Measurements from ENCODE around the gene PLEKHN1.

PLEKHN1 gene

GRCh38 chr1:956636-957035 lies 9.6 kb upstream of the PLEKHN1 start:
- Histone ChIP-seq H3K9me3 (ENCODE audit: control insufficient read depth, insufficient read depth, low read length) (no peaks in the 10 kb centered on the region), H3K36me3 (ENCODE audit: control insufficient read depth, insufficient read depth, low read length) (peaks cover 56% of the 10 kb centered on the region), H3K27ac (ENCODE audit: low read depth, low read length) (no peak overlapping the region), H3K4me3 (ENCODE audit: low read depth, low read length) (no peak overlapping the region), H3K27me3 (ENCODE audit: control insufficient read depth, insufficient read depth, low read length) (peaks cover 18% of the 10 kb centered on the region), H3K9ac (ENCODE audit: low read depth, low read length) (no peak overlapping the region), H3K4me1 (ENCODE audit: control insufficient read depth, insufficient read depth, low read length) (no peaks in the 10 kb centered on the region)

GRCh38 chr1:958823-959730 lies 7.2 kb upstream of the PLEKHN1 start, which contains the start of gene NOC2L:
Gene NOC2L (minus strand): TSS chr1:959256. CDS start chr1:959240, 16 bp downstream.
- H3K4me1 ChIP-seq (ENCODE audit: control insufficient read depth, insufficient read depth, low read length): no peaks in the 10 kb centered on the region
- peaks cover 20% of the 10 kb centered on the region for H3K27me3 ChIP-seq (ENCODE audit: control insufficient read depth, insufficient read depth, low read length)
- H3K36me3 ChIP-seq (ENCODE audit: control insufficient read depth, insufficient read depth, low read length): peaks cover 52% of the 10 kb centered on the region
- H3K27ac ChIP-seq (ENCODE audit: low read depth, low read length): peak within 1 kb of the TSS; percentile 11
- H3K9me3 ChIP-seq (ENCODE audit: control insufficient read depth, insufficient read depth, low read length): no peaks in the 10 kb centered on the region
- H3K4me3 ChIP-seq (ENCODE audit: low read depth, low read length): peak within 1 kb of the TSS; percentile 94
- H3K9ac ChIP-seq (ENCODE audit: low read depth, low read length): peak within 1 kb of the TSS; percentile 45

- H3K4me1 ChIP-seq (ENCODE audit: control insufficient read depth, insufficient read depth, low read length): no peaks in the 10 kb centered on the region
Observed at GRCh38 chr1:959731-960362, 6.4 kb upstream of the PLEKHN1 start.

GRCh38 chr1:960363-961131 lies 5.7 kb upstream of the PLEKHN1 start, which contains the start of gene KLHL17:
Gene KLHL17 (plus strand): TSS chr1:960584. CDS start chr1:960694, 110 bp downstream.
- no peak within 1 kb of the TSS for H3K9ac ChIP-seq (ENCODE audit: low read depth, low read length)
- H3K27ac ChIP-seq (ENCODE audit: low read depth, low read length): no peak within 1 kb of the TSS
- H3K36me3 ChIP-seq (ENCODE audit: control insufficient read depth, insufficient read depth, low read length): peaks cover 45% of the 10 kb centered on the region
- peaks cover 23% of the 10 kb centered on the region for H3K27me3 ChIP-seq (ENCODE audit: control insufficient read depth, insufficient read depth, low read length)
- H3K4me3 ChIP-seq (ENCODE audit: low read depth, low read length): peak within 1 kb of the TSS; percentile 94
- no peaks in the 10 kb centered on the region for H3K9me3 ChIP-seq (ENCODE audit: control insufficient read depth, insufficient read depth, low read length)
- no peaks in the 10 kb centered on the region for H3K4me1 ChIP-seq (ENCODE audit: control insufficient read depth, insufficient read depth, low read length)

More at GRCh38 chr1:959731-960362, 6.4 kb upstream of the PLEKHN1 start:
- H3K27ac ChIP-seq (ENCODE audit: low read depth, low read length): no peak overlapping the region
- H3K9ac ChIP-seq (ENCODE audit: low read depth, low read length): no peak overlapping the region
- H3K27me3 ChIP-seq (ENCODE audit: control insufficient read depth, insufficient read depth, low read length): peaks cover 20% of the 10 kb centered on the region
- H3K4me3 ChIP-seq (ENCODE audit: low read depth, low read length): peak overlapping the region; percentile 94; the same call in 1 of the 2 replicates
- H3K9me3 ChIP-seq (ENCODE audit: control insufficient read depth, insufficient read depth, low read length): no peaks in the 10 kb centered on the region
- peaks cover 45% of the 10 kb centered on the region for H3K36me3 ChIP-seq (ENCODE audit: control insufficient read depth, insufficient read depth, low read length)

- Histone ChIP-seq H3K36me3 (ENCODE audit: control insufficient read depth, insufficient read depth, low read length) (peaks cover 39% of the 10 kb centered on the region), H3K4me3 (ENCODE audit: low read depth, low read length) (peak overlapping the region; percentile 64), H3K27ac (ENCODE audit: low read depth, low read length) (no peak overlapping the region), H3K4me1 (ENCODE audit: control insufficient read depth, insufficient read depth, low read length) (0 out of 2 replicates have a peak, but pooled peaks cover 4% of the 10 kb centered on the region), H3K9me3 (ENCODE audit: control insufficient read depth, insufficient read depth, low read length) (no peaks in the 10 kb centered on the region), H3K27me3 (ENCODE audit: control insufficient read depth, insufficient read depth, low read length) (peaks cover 28% of the 10 kb centered on the region), H3K9ac (ENCODE audit: low read depth, low read length) (no peak overlapping the region)
Observed at GRCh38 chr1:961132-961669, 5.1 kb upstream of the PLEKHN1 start.

GRCh38 chr1:962381-963300 lies 3.6 kb upstream of the PLEKHN1 start:
- H3K4me3 ChIP-seq (ENCODE audit: low read depth, low read length): no peak overlapping the region
- peaks cover 28% of the 10 kb centered on the region for H3K36me3 ChIP-seq (ENCODE audit: control insufficient read depth, insufficient read depth, low read length)
- H3K9ac ChIP-seq (ENCODE audit: low read depth, low read length): no peak overlapping the region
- no peaks in the 10 kb centered on the region for H3K9me3 ChIP-seq (ENCODE audit: control insufficient read depth, insufficient read depth, low read length)
- H3K4me1 ChIP-seq (ENCODE audit: control insufficient read depth, insufficient read depth, low read length): 0 out of 2 replicates have a peak, but pooled peaks cover 4% of the 10 kb centered on the region
- no peak overlapping the region for H3K27ac ChIP-seq (ENCODE audit: low read depth, low read length)
- peaks cover 43% of the 10 kb centered on the region for H3K27me3 ChIP-seq (ENCODE audit: control insufficient read depth, insufficient read depth, low read length)

- Histone ChIP-seq H3K4me1 (ENCODE audit: control insufficient read depth, insufficient read depth, low read length) (0 out of 2 replicates have a peak, but pooled peaks cover 4% of the 10 kb centered on the region), H3K27me3 (ENCODE audit: control insufficient read depth, insufficient read depth, low read length) (peaks cover 49% of the 10 kb centered on the region), H3K9me3 (ENCODE audit: control insufficient read depth, insufficient read depth, low read length) (no peaks in the 10 kb centered on the region), H3K9ac (ENCODE audit: low read depth, low read length) (no peak overlapping the region), H3K4me3 (ENCODE audit: low read depth, low read length) (no peak overlapping the region), H3K27ac (ENCODE audit: low read depth, low read length) (no peak overlapping the region), H3K36me3 (ENCODE audit: control insufficient read depth, insufficient read depth, low read length) (peaks cover 28% of the 10 kb centered on the region)
Observed at GRCh38 chr1:963301-963651, 3.0 kb upstream of the PLEKHN1 start.

GRCh38 chr1:963746-964525 lies 2.3 kb upstream of the PLEKHN1 start:
- Histone ChIP-seq H3K27ac (ENCODE audit: low read depth, low read length) (no peak overlapping the region), H3K36me3 (ENCODE audit: control insufficient read depth, insufficient read depth, low read length) (peaks cover 28% of the 10 kb centered on the region), H3K4me1 (ENCODE audit: control insufficient read depth, insufficient read depth, low read length) (0 out of 2 replicates have a peak, but pooled peaks cover 4% of the 10 kb centered on the region), H3K9me3 (ENCODE audit: control insufficient read depth, insufficient read depth, low read length) (no peaks in the 10 kb centered on the region), H3K27me3 (ENCODE audit: control insufficient read depth, insufficient read depth, low read length) (peaks cover 56% of the 10 kb centered on the region), H3K9ac (ENCODE audit: low read depth, low read length) (no peak overlapping the region), H3K4me3 (ENCODE audit: low read depth, low read length) (no peak overlapping the region)

- peaks cover 58% of the 10 kb centered on the region for H3K27me3 ChIP-seq (ENCODE audit: control insufficient read depth, insufficient read depth, low read length)
- H3K4me3 ChIP-seq (ENCODE audit: low read depth, low read length): no peak overlapping the region
- peaks cover 28% of the 10 kb centered on the region for H3K36me3 ChIP-seq (ENCODE audit: control insufficient read depth, insufficient read depth, low read length)
- no peak overlapping the region for H3K27ac ChIP-seq (ENCODE audit: low read depth, low read length)
- H3K4me1 ChIP-seq (ENCODE audit: control insufficient read depth, insufficient read depth, low read length): 0 out of 2 replicates have a peak, but pooled peaks cover 4% of the 10 kb centered on the region
- no peak overlapping the region for H3K9ac ChIP-seq (ENCODE audit: low read depth, low read length)
- H3K9me3 ChIP-seq (ENCODE audit: control insufficient read depth, insufficient read depth, low read length): no peaks in the 10 kb centered on the region
Observed at GRCh38 chr1:964691-965525, 1.4 kb upstream of the PLEKHN1 start.

All from HUES48 (cell line).